GM12892 (cell line): Measurements from ENCODE around the gene ZNF771.

ENCODE experiments used
- POLR2A ChIP-seq: IDR thresholded peaks from 2 replicates; pipeline ENCODE4 v1.6.1; 2011; ENCODE audit warnings: low read depth, low read length, control low read depth
- POLR2AphosphoS5 ChIP-seq: IDR thresholded peaks from 2 replicates; pipeline ENCODE4 v1.6.1; 2011; ENCODE audit warnings: low read depth, low read length, control low read depth

DNA sequence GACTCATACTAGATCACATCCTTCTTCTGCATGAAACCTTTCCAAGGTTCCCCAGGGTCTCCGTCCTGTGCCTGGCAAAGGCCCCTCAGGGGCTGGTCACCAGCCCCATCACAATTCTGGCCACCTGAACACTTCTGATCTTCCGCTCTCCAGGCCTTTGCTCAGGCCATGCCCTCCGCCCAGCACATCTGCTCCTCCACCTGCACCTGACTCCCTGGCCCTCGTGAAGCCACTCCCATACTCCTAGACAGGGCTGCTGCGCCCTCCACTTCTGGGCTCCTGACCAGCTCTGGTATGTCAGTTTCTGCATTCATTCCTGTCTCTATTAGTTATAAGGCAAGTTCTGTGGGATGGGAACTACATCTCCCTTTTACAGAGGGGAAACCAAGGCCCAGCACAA, 34.7 kb upstream of the ZNF771 start:
- TF ChIP-seq POLR2AphosphoS5 (no peak), POLR2A (no peak)
